ENCODE measurements around the gene COL18A1.

DNA sequence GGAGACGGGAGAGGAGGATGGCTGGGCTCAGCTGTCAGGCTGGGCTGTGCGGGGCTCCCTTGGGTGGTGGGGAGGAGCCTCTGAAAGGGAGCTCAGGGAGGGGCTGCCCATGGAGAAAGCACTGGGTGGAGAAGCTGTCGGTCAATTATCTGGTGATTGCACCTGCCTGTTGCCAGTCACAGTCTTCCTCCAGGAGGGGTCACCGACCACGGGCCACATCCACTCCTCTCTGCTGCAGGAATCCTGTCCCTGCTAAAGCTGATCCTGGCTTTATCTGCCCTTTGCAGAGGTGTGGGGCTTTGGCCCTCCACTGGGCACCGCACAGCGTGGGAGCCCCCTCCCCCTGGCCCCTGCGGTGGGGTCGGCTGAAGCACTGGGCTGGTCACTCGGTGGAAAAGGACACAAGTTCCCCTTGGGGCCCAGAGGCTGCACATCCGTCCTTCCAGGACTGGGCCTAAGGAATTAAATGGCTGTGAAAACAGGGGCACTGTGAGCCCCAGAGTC lies 21.8 kb upstream of the COL18A1 start:
- TF ChIP-seq POLR2A (IDR thresholded peaks at IDR 0.05) = no peak
- TF ChIP-seq, protein P1, sequence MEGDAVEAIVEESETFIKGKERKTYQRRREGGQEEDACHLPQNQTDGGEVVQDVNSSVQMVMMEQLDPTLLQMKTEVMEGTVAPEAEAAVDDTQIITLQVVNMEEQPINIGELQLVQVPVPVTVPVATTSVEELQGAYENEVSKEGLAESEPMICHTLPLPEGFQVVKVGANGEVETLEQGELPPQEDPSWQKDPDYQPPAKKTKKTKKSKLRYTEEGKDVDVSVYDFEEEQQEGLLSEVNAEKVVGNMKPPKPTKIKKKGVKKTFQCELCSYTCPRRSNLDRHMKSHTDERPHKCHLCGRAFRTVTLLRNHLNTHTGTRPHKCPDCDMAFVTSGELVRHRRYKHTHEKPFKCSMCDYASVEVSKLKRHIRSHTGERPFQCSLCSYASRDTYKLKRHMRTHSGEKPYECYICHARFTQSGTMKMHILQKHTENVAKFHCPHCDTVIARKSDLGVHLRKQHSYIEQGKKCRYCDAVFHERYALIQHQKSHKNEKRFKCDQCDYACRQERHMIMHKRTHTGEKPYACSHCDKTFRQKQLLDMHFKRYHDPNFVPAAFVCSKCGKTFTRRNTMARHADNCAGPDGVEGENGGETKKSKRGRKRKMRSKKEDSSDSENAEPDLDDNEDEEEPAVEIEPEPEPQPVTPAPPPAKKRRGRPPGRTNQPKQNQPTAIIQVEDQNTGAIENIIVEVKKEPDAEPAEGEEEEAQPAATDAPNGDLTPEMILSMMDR (IDR thresholded peaks at IDR 0.05) = no peak
